K562 (cell line): ENCODE results near the gene GALNT17. TPM values are rescaled to one million over a fixed set of nuclear protein-coding genes. Genes with fewer than 3 reads are reported as not detected.

Experiments used
- ATAC-seq: fragments of 200-7000 bp; cut with Tn5 transposase; 3 replicates; pipeline ENCODE4 v1.9.1; 2020; ENCODE audit warnings: moderate library complexity
- BruUV-seq: library from RNA; stranded (reverse); fragments of 400-500 nt; replicated peaks from 2 replicates; lab custom pipeline; 2021; lab: Mats Ljungman, UMichigan
- CTCF ChIA-PET: fragments of 300-600 bp; formaldehyde crosslinking; extraction: SDS; loops from one replicate; lab custom pipeline; 2021; ENCODE audit warnings: low intra/inter-chr PET ratio; lab: Yijun Ruan, JAX
- POLR2A ChIA-PET: fragments of 300-600, 350-650 bp; sonication (Branson Sonifier 250); formaldehyde crosslinking; extraction: SDS; loops from one replicate; lab custom pipeline; 2021; ENCODE audit warnings: antibody characterized with exemption, inconsistent platforms; lab: Yijun Ruan, JAX
- DNase-seq, 4 experiments: peaks; one replicate each; pipeline versions ENCODE4 v3.0.0 to v3.0.0-alpha.2; 2011 to 2018; ENCODE audit warnings: low spot score in 3 of 4, mixed read lengths in 3 of 4; ENCODE audit errors: extremely low read depth in 1 of 4
- FAIRE-seq: peaks from 2 replicates; lab custom pipeline; 2011; peaks lifted over from hg19 to GRCh38; lab: Jason Lieb, UNC
- H2AFZ ChIP-seq: 2 replicates; pipeline ENCODE4 v1.6.0; 2011; ENCODE audit warnings: low read depth, low read length, control low read depth, inconsistent platforms
- H3K27ac ChIP-seq: fragments of 200-600 bp; 3 replicates; pipeline ENCODE4 v1.8.0; 2011; ENCODE audit warnings: low read depth, mild to moderate bottlenecking, control low read depth, inconsistent platforms, low read length, moderate library complexity, mixed read lengths; ENCODE audit errors: extremely low read depth
- H3K27me3 ChIP-seq, 2 experiments: fragments of 300-600 bp in 1 of 2; 2 replicates in 1 of 2; 3 replicates in 1 of 2; pipeline versions ENCODE4 v1.6.0 to v1.8.0; 2011; ENCODE audit warnings: inconsistent platforms in 2 of 2, low read length in 2 of 2, mild to moderate bottlenecking in 1 of 2, mixed read lengths in 1 of 2, moderate library complexity in 1 of 2; ENCODE audit not compliant: control insufficient read depth in 2 of 2, insufficient read depth in 2 of 2
- H3K36me3 ChIP-seq: fragments of 300-600 bp; 3 replicates; pipeline ENCODE4 v1.8.0; 2011; ENCODE audit warnings: mild to moderate bottlenecking, low read length, inconsistent platforms; ENCODE audit not compliant: control insufficient read depth, insufficient read depth
- H3K4me1 ChIP-seq, 2 experiments: fragments of 200-600 bp in 1 of 2; replicated peaks in 1 of 2; 2 replicates in 1 of 2; 3 replicates in 1 of 2; pipeline versions ENCODE4 v1.5.1 to v1.8.0; 2011; ENCODE audit warnings: inconsistent platforms in 2 of 2, low read length in 2 of 2, mild to moderate bottlenecking in 1 of 2, mixed read lengths in 1 of 2, moderate library complexity in 1 of 2; ENCODE audit not compliant: control insufficient read depth in 2 of 2, insufficient read depth in 2 of 2
- H3K4me2 ChIP-seq: 2 replicates; pipeline ENCODE4 v1.6.1; 2011; ENCODE audit warnings: low read length, control low read depth, inconsistent platforms, mixed read lengths; ENCODE audit not compliant: insufficient read depth
- H3K4me3 ChIP-seq: fragments of 200-600 bp; sonication (generic), shearing (Covaris generic); 2 replicates; pipeline ENCODE4 v1.5.1; 2016; ENCODE audit warnings: control low read depth, inconsistent platforms
- H3K79me2 ChIP-seq: fragments of 200-600 bp; 3 replicates; pipeline ENCODE4 v1.8.0; 2011; ENCODE audit warnings: low read length, inconsistent platforms; ENCODE audit not compliant: control insufficient read depth, insufficient read depth
- H3K9ac ChIP-seq, 2 experiments: 2 replicates each; pipeline versions ENCODE4 v1.6.0 to v1.6.1; 2011; ENCODE audit warnings: low read depth in 2 of 2, low read length in 2 of 2, control low read depth in 1 of 2, inconsistent platforms in 1 of 2, mild to moderate bottlenecking in 1 of 2, mixed read lengths in 1 of 2; ENCODE audit not compliant: insufficient read depth in 1 of 2
- H3K9me1 ChIP-seq: one replicate; pipeline ENCODE4 v1.6.0; 2011; ENCODE audit warnings: inconsistent platforms, mild to moderate bottlenecking, low read length, moderate library complexity; ENCODE audit not compliant: control insufficient read depth, insufficient read depth
- H3K9me3 ChIP-seq: replicated peaks from 2 replicates; pipeline ENCODE4 v1.5.1; 2011; ENCODE audit warnings: low read depth, low read length, inconsistent platforms; ENCODE audit not compliant: control insufficient read depth, insufficient read depth
- H4K20me1 ChIP-seq: replicated peaks from 2 replicates; pipeline ENCODE4 v1.6.1; 2011; ENCODE audit warnings: low read length, inconsistent platforms, mixed read lengths; ENCODE audit not compliant: control insufficient read depth, insufficient read depth
- CBFA2T3 ChIP-seq: fragments of 450-650 bp; IDR thresholded peaks from 2 replicates; pipeline ENCODE4 v1.6.1; 2017
- ESRRB ChIP-seq: fragments of 250-450 bp; sonication (Bioruptor Pico); IDR thresholded peaks from 2 replicates; pipeline ENCODE4 v1.5.0; 2020; ENCODE audit warnings: mild to moderate bottlenecking, moderate library complexity, borderline replicate concordance
- KDM1A ChIP-seq, 2 experiments: fragments of 450-650 bp; IDR thresholded peaks; 2 replicates each; pipeline ENCODE4 v1.6.1; 2016; ENCODE audit warnings: mild to moderate bottlenecking in 2 of 2
- MAFF ChIP-seq: IDR thresholded peaks from 2 replicates; pipeline ENCODE4 v1.6.1; 2012; ENCODE audit warnings: low read length, improper control_type of control experiment
- PRMT5 ChIP-seq: sonication (generic); formaldehyde crosslinking; IDR thresholded peaks from 2 replicates; pipeline ENCODE4 v1.5.0; 2020; ENCODE audit warnings: missing genetic modification reagents
- ZNF175 ChIP-seq: fragments of 200-800 bp; sonication (Bioruptor generic); IDR thresholded peaks from 2 replicates; pipeline ENCODE4 v1.6.1; 2016; ENCODE audit warnings: low read depth, mild to moderate bottlenecking, missing genetic modification characterization, missing compliant biosample characterization
- WGBS: fragments of 100-300 bp; shearing (Covaris generic); methylation state at CpG from one replicate; pipeline ENCODE4 v1.1.6; 2016; ENCODE audit warnings: low coverage, mixed read lengths; ENCODE audit not compliant: insufficient coverage; ENCODE audit errors: missing lambda C conversion rate; 5-methylcytosine and 5-hydroxymethylcytosine counted together
- in situ Hi-C: fragments of 300-500 bp; cut with MboI; formaldehyde crosslinking; loops from 4 replicates; pipeline ENCODE4 v1.15.0; 2018; ENCODE audit warnings: inconsistent platforms, mixed read lengths
- intact Hi-C: fragments of 100-400 bp; cut with micrococcal nuclease; formaldehyde crosslinking; loops from 2 replicates; pipeline ENCODE4 v1.14.2; 2022
- polyA plus RNA-seq, 8 experiments: library from polyadenylated mRNA; depleted of rRNA in 4 of 8; stranded (reverse) in 5 of 8; unstranded in 3 of 8; fragments of >200 nt; fragmentation: Nextera tagmentation in 2 of 8; fragmentation: Illumina TruSeq in 1 of 8; extraction: Ambion mirVana in 2 of 8; extraction: Trizol in 1 of 8; gene quantifications; 2 replicates each; pipeline versions ENCODE4 v1.2.1 to v1.2.3, GENCODE V29; 2011 to 2014; ENCODE audit warnings: inconsistent platforms in 1 of 8, missing spikeins in 1 of 8
- total RNA-seq, 7 experiments: library from RNA; depleted of rRNA in 6 of 7; stranded (reverse); fragments of >200 nt in 6 of 7; fragmentation: Illumina TruSeq in 2 of 7; extraction: Trizol in 2 of 7; gene quantifications; 2 replicates each; pipeline versions ENCODE4 v1.2.1 to v1.2.3, GENCODE V29; 2011 to 2021; ENCODE audit warnings: low replicate concordance in 1 of 7
- TF ChIP-seq, protein P1 (sequence below), 2 experiments: fragments of 250-450 bp in 1 of 2; fragments of 450-650 bp in 1 of 2; sonication (Bioruptor Pico) in 1 of 2; IDR thresholded peaks; 2 replicates each; pipeline versions ENCODE4 v1.6.1 to v1.8.0; 2016 to 2021; ENCODE audit warnings: mild to moderate bottlenecking in 2 of 2, moderate library complexity in 2 of 2, missing compliant biosample characterization in 1 of 2, missing genetic modification characterization in 1 of 2

Gene GALNT17
- total and polyA plus RNA-seq, 9 of the 15 experiments (the other 6 are each of a cell fraction or from before 2014, with no cell fraction given) = not detected

- Histone ChIP-seq H3K4me3 (no peak overlapping the region), H3K9ac (no peak overlapping the region), H3K4me2 (no peak overlapping the region), H2AFZ (no peak overlapping the region), H3K4me1 (no peaks in the 10 kb centered on the region), H3K27ac (no peak overlapping the region), H3K27me3 (peaks cover 3% of the 10 kb centered on the region in 2 experiments; a peak in 1 of 5 replicates), H3K9me1 (no peaks in the 10 kb centered on the region), H3K9me3 (no peaks in the 10 kb centered on the region), H4K20me1 (no peaks in the 10 kb centered on the region), H3K36me3 (no peaks in the 10 kb centered on the region), H3K79me2 (no peaks in the 10 kb centered on the region)
- POLR2A ChIA-PET = interaction anchor here (0.7 kb wide), 1 partner anchor 51 kb away, joined by 3 read pairs; no protein-coding TSS in a partner anchor
- in situ Hi-C loops (no loop called here), intact Hi-C loops (no loop called here)
- no peak for FAIRE-seq
- TF ChIP-seq, protein P1, sequence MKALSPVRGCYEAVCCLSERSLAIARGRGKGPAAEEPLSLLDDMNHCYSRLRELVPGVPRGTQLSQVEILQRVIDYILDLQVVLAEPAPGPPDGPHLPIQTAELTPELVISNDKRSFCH (CRISPR knock-in tag; IDR thresholded peaks at IDR 0.05) = no peak
- TF ChIP-seq, protein P1 (tag; IDR thresholded peaks at IDR 0.05) = no peak
- TF ChIP-seq CBFA2T3 (0 out of 2 replicates have a peak, but pooled peaks have one; percentile 38), KDM1A (IDR thresholded peaks at IDR 0.05) (peak; percentile 16 to 32; a peak in 2 of 4 replicates), MAFF (no peak), ZNF175 (CRISPR knock-in tag) (no peak), ESRRB (CRISPR knock-in tag) (no peak), PRMT5 (CRISPR knock-in tag) (no peak)
- DNase-seq = no peak
- CTCF ChIA-PET = no interaction called here
- no TSS peak for BruUV-seq
- no peak for ATAC-seq
- 3% methylated on average over 5 of the region's 5 CpGs for WGBS
Measured at GRCh38 chr7:71543396-71543795, 411.5 kb downstream of the GALNT17 start.
